Measurements from ENCODE around the gene UCN.
A peak's percentile ranks its signal among the peaks of the same experiment; 100 is the strongest.
"Not testable (repeated sequence)": the region's sequence is repeated elsewhere in the genome, so short reads cannot be mapped to it uniquely, and the experiment has no call there.

UCN gene

GRCh38 chr2:27309651-27310050 lies 1.4 kb upstream of the UCN start:
- H3K27me3 ChIP-seq (ENCODE audit: control insufficient read depth, insufficient read depth, low read length) = peaks cover 46% of the 10 kb centered on the region
- H3K4me1 ChIP-seq (ENCODE audit: control insufficient read depth, insufficient read depth, low read length) = no peaks in the 10 kb centered on the region

GRCh38 chr2:27307545-27308358 lies 493 bp downstream of the UCN start:
- no peaks in the 10 kb centered on the region for H3K9me3 ChIP-seq (ENCODE audit: control insufficient read depth, insufficient read depth, low read length)
- no peaks in the 10 kb centered on the region for H3K4me1 ChIP-seq (ENCODE audit: control insufficient read depth, insufficient read depth, low read length)
- H3K36me3 ChIP-seq (ENCODE audit: control insufficient read depth, insufficient read depth, low read length) = no peaks in the 10 kb centered on the region
- H3K4me3 ChIP-seq (ENCODE audit: low read depth, low read length) = peak overlapping the region; percentile 43
- H3K27me3 ChIP-seq (ENCODE audit: control insufficient read depth, insufficient read depth, low read length) = peaks cover 50% of the 10 kb centered on the region
- H3K9ac ChIP-seq (ENCODE audit: low read depth, low read length) = no peak overlapping the region

More at GRCh38 chr2:27309651-27310050, 1.4 kb upstream of the UCN start:
- no peak overlapping the region for H3K4me3 ChIP-seq (ENCODE audit: low read depth, low read length)
- no peak overlapping the region for H3K9ac ChIP-seq (ENCODE audit: low read depth, low read length)
- no peaks in the 10 kb centered on the region for H3K9me3 ChIP-seq (ENCODE audit: control insufficient read depth, insufficient read depth, low read length)
- H3K36me3 ChIP-seq (ENCODE audit: control insufficient read depth, insufficient read depth, low read length) = no peaks in the 10 kb centered on the region

GRCh38 chr2:27307287-27307544 lies 1.0 kb downstream of the UCN start:
- no peaks in the 10 kb centered on the region for H3K4me1 ChIP-seq (ENCODE audit: control insufficient read depth, insufficient read depth, low read length)
- H3K4me3 ChIP-seq (ENCODE audit: low read depth, low read length) = peak overlapping the region; percentile 43
- H3K9ac ChIP-seq (ENCODE audit: low read depth, low read length) = no peak overlapping the region
- H3K9me3 ChIP-seq (ENCODE audit: control insufficient read depth, insufficient read depth, low read length) = no peaks in the 10 kb centered on the region
- H3K27me3 ChIP-seq (ENCODE audit: control insufficient read depth, insufficient read depth, low read length) = peaks cover 50% of the 10 kb centered on the region
- H3K36me3 ChIP-seq (ENCODE audit: control insufficient read depth, insufficient read depth, low read length) = no peaks in the 10 kb centered on the region

GRCh38 chr2:27306573-27307286 lies 1.5 kb downstream of the UCN start:
- Histone ChIP-seq H3K9me3 (ENCODE audit: control insufficient read depth, insufficient read depth, low read length) (no peaks in the 10 kb centered on the region), H3K4me3 (ENCODE audit: low read depth, low read length) (peak overlapping the region; percentile 43), H3K36me3 (ENCODE audit: control insufficient read depth, insufficient read depth, low read length) (no peaks in the 10 kb centered on the region), H3K9ac (ENCODE audit: low read depth, low read length) (no peak overlapping the region), H3K27me3 (ENCODE audit: control insufficient read depth, insufficient read depth, low read length) (peaks cover 50% of the 10 kb centered on the region), H3K4me1 (ENCODE audit: control insufficient read depth, insufficient read depth, low read length) (no peaks in the 10 kb centered on the region)

GRCh38 chr2:27306136-27306535 lies 2.1 kb downstream of the UCN start:
- H3K4me3 ChIP-seq (ENCODE audit: low read depth, low read length) = peak overlapping the region; percentile 43
- no peaks in the 10 kb centered on the region for H3K36me3 ChIP-seq (ENCODE audit: control insufficient read depth, insufficient read depth, low read length)
- no peak overlapping the region for H3K9ac ChIP-seq (ENCODE audit: low read depth, low read length)
- H3K4me1 ChIP-seq (ENCODE audit: control insufficient read depth, insufficient read depth, low read length) = no peaks in the 10 kb centered on the region
- no peaks in the 10 kb centered on the region for H3K9me3 ChIP-seq (ENCODE audit: control insufficient read depth, insufficient read depth, low read length)
- peaks cover 50% of the 10 kb centered on the region for H3K27me3 ChIP-seq (ENCODE audit: control insufficient read depth, insufficient read depth, low read length)

GRCh38 chr2:27305516-27305915 lies 2.7 kb downstream of the UCN start:
- H3K4me1 ChIP-seq (ENCODE audit: control insufficient read depth, insufficient read depth, low read length) = no peaks in the 10 kb centered on the region
- peaks cover 50% of the 10 kb centered on the region for H3K27me3 ChIP-seq (ENCODE audit: control insufficient read depth, insufficient read depth, low read length)
- no peaks in the 10 kb centered on the region for H3K36me3 ChIP-seq (ENCODE audit: control insufficient read depth, insufficient read depth, low read length)
- no peak overlapping the region for H3K4me3 ChIP-seq (ENCODE audit: low read depth, low read length)
- no peak overlapping the region for H3K9ac ChIP-seq (ENCODE audit: low read depth, low read length)
- no peaks in the 10 kb centered on the region for H3K9me3 ChIP-seq (ENCODE audit: control insufficient read depth, insufficient read depth, low read length)

- H3K4me3 ChIP-seq (ENCODE audit: low read depth, low read length) = no peak overlapping the region
- H3K9ac ChIP-seq (ENCODE audit: low read depth, low read length) = no peak overlapping the region
- no peaks in the 10 kb centered on the region for H3K36me3 ChIP-seq (ENCODE audit: control insufficient read depth, insufficient read depth, low read length)
- H3K9me3 ChIP-seq (ENCODE audit: control insufficient read depth, insufficient read depth, low read length) = no peaks in the 10 kb centered on the region
- peaks cover 50% of the 10 kb centered on the region for H3K27me3 ChIP-seq (ENCODE audit: control insufficient read depth, insufficient read depth, low read length)
- H3K4me1 ChIP-seq (ENCODE audit: control insufficient read depth, insufficient read depth, low read length) = no peaks in the 10 kb centered on the region
Measured at GRCh38 chr2:27304488-27305240, 3.6 kb downstream of the UCN start.

GRCh38 chr2:27303093-27304025 lies 4.9 kb downstream of the UCN start:
- Histone ChIP-seq H3K9ac (ENCODE audit: low read depth, low read length) (no peak overlapping the region), H3K27me3 (ENCODE audit: control insufficient read depth, insufficient read depth, low read length) (peaks cover 40% of the 10 kb centered on the region), H3K4me3 (ENCODE audit: low read depth, low read length) (no peak overlapping the region), H3K4me1 (ENCODE audit: control insufficient read depth, insufficient read depth, low read length) (no peaks in the 10 kb centered on the region), H3K9me3 (ENCODE audit: control insufficient read depth, insufficient read depth, low read length) (no peaks in the 10 kb centered on the region), H3K36me3 (ENCODE audit: control insufficient read depth, insufficient read depth, low read length) (no peaks in the 10 kb centered on the region)

GRCh38 chr2:27300606-27301005 lies 7.6 kb downstream of the UCN start:
- H3K9ac ChIP-seq (ENCODE audit: low read depth, low read length); H3K4me3 ChIP-seq (ENCODE audit: low read depth, low read length); H3K36me3 ChIP-seq (ENCODE audit: control insufficient read depth, insufficient read depth, low read length); H3K4me1 ChIP-seq (ENCODE audit: control insufficient read depth, insufficient read depth, low read length); H3K9me3 ChIP-seq (ENCODE audit: control insufficient read depth, insufficient read depth, low read length): not testable (repeated sequence)
- H3K27me3 ChIP-seq (ENCODE audit: control insufficient read depth, insufficient read depth, low read length) = peaks cover 13% of the 10 kb centered on the region

- Histone ChIP-seq H3K4me1 (ENCODE audit: control insufficient read depth, insufficient read depth, low read length) (no peaks in the 10 kb centered on the region), H3K9ac (ENCODE audit: low read depth, low read length) (no peak overlapping the region), H3K4me3 (ENCODE audit: low read depth, low read length) (no peak overlapping the region), H3K9me3 (ENCODE audit: control insufficient read depth, insufficient read depth, low read length) (no peaks in the 10 kb centered on the region), H3K36me3 (ENCODE audit: control insufficient read depth, insufficient read depth, low read length) (no peaks in the 10 kb centered on the region), H3K27me3 (ENCODE audit: control insufficient read depth, insufficient read depth, low read length) (no peaks in the 10 kb centered on the region)
Measured at GRCh38 chr2:27298391-27299080, 9.7 kb downstream of the UCN start.

GRCh38 chr2:27297195-27297594 lies 11.1 kb downstream of the UCN start:
- no peak overlapping the region for H3K4me3 ChIP-seq (ENCODE audit: low read depth, low read length)
- H3K9me3 ChIP-seq (ENCODE audit: control insufficient read depth, insufficient read depth, low read length) = no peaks in the 10 kb centered on the region
- no peaks in the 10 kb centered on the region for H3K27me3 ChIP-seq (ENCODE audit: control insufficient read depth, insufficient read depth, low read length)
- no peak overlapping the region for H3K9ac ChIP-seq (ENCODE audit: low read depth, low read length)
- H3K4me1 ChIP-seq (ENCODE audit: control insufficient read depth, insufficient read depth, low read length) = no peaks in the 10 kb centered on the region
- H3K36me3 ChIP-seq (ENCODE audit: control insufficient read depth, insufficient read depth, low read length) = no peaks in the 10 kb centered on the region

Measured in iPS-15b (cell line).